H9 (cell line): ENCODE results near the gene FBLN2. TPM values are rescaled to one million over a fixed set of nuclear protein-coding genes. Genes with fewer than 3 reads are reported as not detected.

Experiments used
- DNase-seq: peaks from one replicate; pipeline ENCODE4 v3.0.0-alpha.2; 2017
- H2AFZ ChIP-seq: one replicate; pipeline ENCODE4 v1.6.1; 2013; ENCODE audit warnings: mild to moderate bottlenecking, low read length, control low read depth, moderate library complexity
- H2AK5ac ChIP-seq: 2 replicates; pipeline ENCODE4 v1.6.1; 2013; ENCODE audit warnings: low read length, control low read depth, mixed read lengths; ENCODE audit not compliant: insufficient read length
- H2BK120ac ChIP-seq: one replicate; pipeline ENCODE4 v1.6.1; 2013; ENCODE audit warnings: low read depth, mild to moderate bottlenecking, low read length, control low read depth, inconsistent platforms; ENCODE audit not compliant: poor library complexity, severe bottlenecking
- H2BK12ac ChIP-seq: 2 replicates; pipeline ENCODE4 v1.6.1; 2013; ENCODE audit warnings: low read length, control low read depth, mixed read lengths, low read depth; ENCODE audit not compliant: insufficient read length
- H2BK15ac ChIP-seq: 2 replicates; pipeline ENCODE4 v1.6.1; 2013; ENCODE audit warnings: low read depth, low read length, control low read depth
- H2BK20ac ChIP-seq: one replicate; pipeline ENCODE4 v1.6.1; 2013; ENCODE audit warnings: low read depth, mild to moderate bottlenecking, low read length, control low read depth, inconsistent platforms; ENCODE audit not compliant: poor library complexity, severe bottlenecking
- H2BK5ac ChIP-seq: 2 replicates; pipeline ENCODE4 v1.6.1; 2013; ENCODE audit warnings: low read length, control low read depth, mixed read lengths; ENCODE audit not compliant: insufficient read length
- H3K14ac ChIP-seq: 2 replicates; pipeline ENCODE4 v1.6.1; 2013; ENCODE audit warnings: low read length, control low read depth; ENCODE audit not compliant: insufficient read depth
- H3K18ac ChIP-seq: 2 replicates; pipeline ENCODE4 v1.6.1; 2013; ENCODE audit warnings: low read depth, mild to moderate bottlenecking, mixed read lengths, low read length, control low read depth; ENCODE audit not compliant: insufficient read length
- H3K23ac ChIP-seq: 2 replicates; pipeline ENCODE4 v1.6.1; 2013; ENCODE audit warnings: low read length, control low read depth, mixed read lengths, low read depth; ENCODE audit not compliant: insufficient read length
- H3K23me2 ChIP-seq: 2 replicates; pipeline ENCODE4 v1.6.1; 2013; ENCODE audit warnings: low read depth, mild to moderate bottlenecking, mixed read lengths, low read length, control low read depth; ENCODE audit not compliant: insufficient read length, poor library complexity, severe bottlenecking
- H3K27ac ChIP-seq: 2 replicates; pipeline ENCODE4 v1.5.1; 2013; ENCODE audit warnings: low read length, control low read depth, mixed read lengths, low read depth; ENCODE audit not compliant: insufficient read length
- H3K27me3 ChIP-seq: 2 replicates; pipeline ENCODE4 v1.6.1; 2013; ENCODE audit warnings: low read length, control low read depth, inconsistent platforms; ENCODE audit not compliant: insufficient read depth
- H3K4ac ChIP-seq: 2 replicates; pipeline ENCODE4 v1.6.1; 2013; ENCODE audit warnings: low read depth, mild to moderate bottlenecking, control low read depth, inconsistent platforms, low read length, moderate library complexity
- H3K4me1 ChIP-seq: 2 replicates; pipeline ENCODE4 v1.6.1; 2013; ENCODE audit warnings: low read length, control low read depth, inconsistent platforms; ENCODE audit not compliant: insufficient read depth
- H3K4me2 ChIP-seq: 2 replicates; pipeline ENCODE4 v1.6.1; 2013; ENCODE audit warnings: low read length, control low read depth, mixed read lengths; ENCODE audit not compliant: insufficient read length, insufficient read depth
- H3K56ac ChIP-seq: 2 replicates; pipeline ENCODE4 v1.6.1; 2013; ENCODE audit warnings: low read depth, mild to moderate bottlenecking, mixed read lengths, low read length, control low read depth; ENCODE audit not compliant: insufficient read length
- H3K79me1 ChIP-seq: 2 replicates; pipeline ENCODE4 v1.6.1; 2013; ENCODE audit warnings: low read depth, mild to moderate bottlenecking, moderate library complexity, low read length, control low read depth, inconsistent platforms; ENCODE audit not compliant: insufficient read depth, poor library complexity, severe bottlenecking
- H3K79me2 ChIP-seq: 2 replicates; pipeline ENCODE4 v1.6.1; 2013; ENCODE audit warnings: low read length, control low read depth, inconsistent platforms; ENCODE audit not compliant: insufficient read depth
- H3K9ac ChIP-seq: 2 replicates; pipeline ENCODE4 v1.6.1; 2013; ENCODE audit warnings: low read length, control low read depth, mixed read lengths; ENCODE audit not compliant: insufficient read length; ENCODE audit errors: extremely low read depth
- H3K9me3 ChIP-seq: one replicate; pipeline ENCODE4 v1.6.1; 2013; ENCODE audit warnings: low read depth, low read length, inconsistent platforms; ENCODE audit not compliant: control insufficient read depth
- H3T11ph ChIP-seq: one replicate; pipeline ENCODE4 v1.6.1; 2013; ENCODE audit warnings: mild to moderate bottlenecking, low read length, control low read depth, inconsistent platforms
- H4K20me1 ChIP-seq: one replicate; pipeline ENCODE4 v1.6.1; 2013; ENCODE audit not compliant: control insufficient read depth, insufficient read length, insufficient read depth
- H4K5ac ChIP-seq: 2 replicates; pipeline ENCODE4 v1.6.1; 2013; ENCODE audit warnings: low read depth, mild to moderate bottlenecking, mixed read lengths, low read length, control low read depth; ENCODE audit not compliant: insufficient read length
- H4K8ac ChIP-seq: replicated peaks from 2 replicates; pipeline ENCODE4 v1.6.1; 2013; ENCODE audit warnings: low read length, control low read depth, mixed read lengths, low read depth; ENCODE audit not compliant: insufficient read length
- H4K91ac ChIP-seq: 2 replicates; pipeline ENCODE4 v1.6.1; 2013; ENCODE audit warnings: low read depth, mild to moderate bottlenecking, moderate library complexity, mixed read lengths, low read length, control low read depth; ENCODE audit not compliant: insufficient read length
- H3K27ac Mint-ChIP-seq, 3 experiments: 2 replicates in 2 of 3; 3 replicates in 1 of 3; pipeline ENCODE4 v1.8.0; 2020 to 2021; ENCODE audit warnings: mixed read lengths in 3 of 3, mild to moderate bottlenecking in 1 of 3, moderate library complexity in 1 of 3
- H3K27me3 Mint-ChIP-seq: 2 replicates; pipeline ENCODE4 v1.8.0; 2021; ENCODE audit warnings: low read depth, mild to moderate bottlenecking, moderate library complexity, mixed read lengths
- H3K36me3 Mint-ChIP-seq, 3 experiments: 2 replicates in 2 of 3; 3 replicates in 1 of 3; pipeline ENCODE4 v1.8.0; 2020 to 2021; ENCODE audit warnings: low read depth in 3 of 3, mixed read lengths in 3 of 3; ENCODE audit not compliant: insufficient read depth in 1 of 3
- H3K4me1 Mint-ChIP-seq, 2 experiments: 2 replicates each; pipeline ENCODE4 v1.8.0; 2020; ENCODE audit warnings: mixed read lengths in 2 of 2
- H3K4me3 Mint-ChIP-seq, 2 experiments: 2 replicates in 1 of 2; 3 replicates in 1 of 2; pipeline ENCODE4 v1.8.0; 2020 to 2021; ENCODE audit warnings: mild to moderate bottlenecking in 2 of 2, mixed read lengths in 2 of 2, moderate library complexity in 1 of 2
- H3K9me3 Mint-ChIP-seq, 2 experiments: 2 replicates in 1 of 2; 3 replicates in 1 of 2; pipeline ENCODE4 v1.8.0; 2020; ENCODE audit warnings: mild to moderate bottlenecking in 2 of 2, mixed read lengths in 2 of 2, moderate library complexity in 1 of 2
- CTCF ChIP-seq: fragments of 200-600 bp; sonication (generic); conservative IDR thresholded peaks from 3 replicates; pipeline ENCODE4 v1.8.0; 2021; ENCODE audit warnings: antibody characterized with exemption, mild to moderate bottlenecking
- WGBS: extraction: QIAGEN DNeasy Blood & Tissue Kit; methylation state at CpG from one replicate; pipeline ENCODE4 v1.1.7; 2013; ENCODE audit warnings: missing lambda C conversion rate, low lambda C conversion rate, mixed read lengths; ENCODE audit not compliant: insufficient read length; ENCODE audit errors: extremely low coverage; 5-methylcytosine and 5-hydroxymethylcytosine counted together
- total RNA-seq: library from RNA; stranded (reverse); gene quantifications from 2 replicates; pipeline ENCODE4 v1.2.1, GENCODE V29; 2021

Gene FBLN2
- total RNA-seq, 1 experiment from 2014 or later: 11.8 TPM

GRCh38 chr3:13660042-13660874 lies 111.3 kb downstream of the FBLN2 start:
- no peak overlapping the region for H3K4me3 Mint-ChIP-seq
- Histone ChIP-seq H3K79me1 (no peaks in the 10 kb centered on the region), H2BK120ac (no peak overlapping the region), H3K27ac (no peak overlapping the region), H3K27me3 (peaks cover 10% of the 10 kb centered on the region; the same call in 1 of the 2 replicates), H3K4me1 (no peaks in the 10 kb centered on the region), H4K20me1 (no peaks in the 10 kb centered on the region), H3K18ac (no peak overlapping the region), H3K9ac (no peak overlapping the region), H3K56ac (no peak overlapping the region), H3K23ac (no peak overlapping the region), H4K5ac (no peak overlapping the region), H3K4me2 (no peak overlapping the region), H3K23me2 (no peaks in the 10 kb centered on the region), H4K8ac (no peak overlapping the region), H2AFZ (no peak overlapping the region), H3K14ac (no peak overlapping the region), H2BK15ac (no peak overlapping the region), H3K4ac (no peak overlapping the region), H4K91ac (no peak overlapping the region), H3T11ph (no peak overlapping the region), H2BK12ac (no peak overlapping the region), H2BK5ac (no peak overlapping the region), H3K79me2 (no peaks in the 10 kb centered on the region), H3K9me3 (no peaks in the 10 kb centered on the region), H2BK20ac (no peak overlapping the region), H2AK5ac (no peak overlapping the region)
- no peak for DNase-seq
- peaks cover 0 to 2% of the 10 kb centered on the region in 2 experiments; a peak in 1 of 5 replicates for H3K9me3 Mint-ChIP-seq
- no peak overlapping the region for H3K27ac Mint-ChIP-seq
- peaks cover 6 to 14% of the 10 kb centered on the region in 2 experiments for H3K4me1 Mint-ChIP-seq
- WGBS: no CpG with 5 or more reads among the region's 3 CpGs
- peaks cover 36% of the 10 kb centered on the region for H3K27me3 Mint-ChIP-seq
- TF ChIP-seq CTCF: no peak
- no peaks in the 10 kb centered on the region for H3K36me3 Mint-ChIP-seq
